CD8-positive, alpha-beta memory T cell (primary cell): ENCODE results near the gene DPAGT1. TPM values are rescaled to one million over a fixed set of nuclear protein-coding genes. Genes with fewer than 3 reads are reported as not detected.

Experiments used
- CTCF ChIA-PET: fragments of 350-600 bp; sonication (Branson Sonifier 250); formaldehyde crosslinking; loops from one replicate; lab custom pipeline; 2021; ENCODE audit warnings: antibody characterized with exemption; lab: Charles Lee
- POLR2A ChIA-PET: fragments of 350-600 bp; sonication (Branson Sonifier 250); formaldehyde crosslinking; loops from one replicate; lab custom pipeline; 2021; ENCODE audit warnings: antibody characterized with exemption; lab: Charles Lee
- DNase-seq, 5 donors: peaks; one replicate each; pipeline versions ENCODE4 v3.0.0 to v3.0.0-alpha.2; 2020 to 2022; ENCODE audit warnings: mixed read lengths in 1 of 5
- H3K27ac ChIP-seq: one replicate; pipeline ENCODE4 v1.7.0; 2013; ENCODE audit warnings: low read depth, mild to moderate bottlenecking, low read length, moderate library complexity
- H3K27me3 ChIP-seq: 2 replicates; pipeline ENCODE4 v1.7.0; 2013; ENCODE audit warnings: low read length, mild to moderate bottlenecking; ENCODE audit not compliant: insufficient read depth, poor library complexity, severe bottlenecking
- H3K36me3 ChIP-seq: 2 replicates; pipeline ENCODE4 v1.7.0; 2013; ENCODE audit warnings: mild to moderate bottlenecking, low read length, moderate library complexity; ENCODE audit not compliant: insufficient read depth
- H3K4me1 ChIP-seq: 2 replicates; pipeline ENCODE4 v1.7.0; 2013; ENCODE audit warnings: mild to moderate bottlenecking, low read length, moderate library complexity; ENCODE audit not compliant: insufficient read depth
- H3K4me3 ChIP-seq: 2 replicates; pipeline ENCODE4 v1.7.0; 2013; ENCODE audit warnings: mild to moderate bottlenecking, low read length
- H3K9me3 ChIP-seq: 2 replicates; pipeline ENCODE4 v1.7.0; 2013; ENCODE audit warnings: mild to moderate bottlenecking, low read length
- H3K27ac Mint-ChIP-seq, 8 donors: one replicate each; pipeline ENCODE4 v1.8.0; 2020 to 2021; ENCODE audit warnings: mixed read lengths in 8 of 8, mild to moderate bottlenecking in 6 of 8, inconsistent platforms in 3 of 8, moderate library complexity in 3 of 8
- H3K27me3 Mint-ChIP-seq, 2 donors: one replicate each; pipeline ENCODE4 v1.8.0; 2020 to 2021; ENCODE audit warnings: mixed read lengths in 2 of 2, mild to moderate bottlenecking in 1 of 2, moderate library complexity in 1 of 2
- H3K36me3 Mint-ChIP-seq, 3 donors: one replicate each; pipeline ENCODE4 v1.8.0; 2020 to 2021; ENCODE audit warnings: mixed read lengths in 3 of 3, inconsistent platforms in 1 of 3, mild to moderate bottlenecking in 1 of 3
- H3K4me1 Mint-ChIP-seq, 3 donors: one replicate each; pipeline ENCODE4 v1.8.0; 2020 to 2021; ENCODE audit warnings: mixed read lengths in 3 of 3, inconsistent platforms in 1 of 3, mild to moderate bottlenecking in 1 of 3
- H3K4me3 Mint-ChIP-seq, 7 donors: one replicate each; pipeline ENCODE4 v1.8.0; 2020 to 2021; ENCODE audit warnings: mixed read lengths in 7 of 7, mild to moderate bottlenecking in 6 of 7, moderate library complexity in 4 of 7, inconsistent platforms in 2 of 7
- H3K9me3 Mint-ChIP-seq, 5 donors: one replicate each; pipeline ENCODE4 v1.8.0; 2020 to 2022; ENCODE audit warnings: mixed read lengths in 5 of 5, mild to moderate bottlenecking in 3 of 5, moderate library complexity in 2 of 5, inconsistent platforms in 1 of 5
- polyA plus RNA-seq: library from polyadenylated mRNA; unstranded; fragments of 300-500 nt; fragmentation: Illumina TruSeq; gene quantifications from one replicate; pipeline ENCODE4 v1.2.3, GENCODE V29; 2021
- total RNA-seq, 2 experiments: library from RNA; stranded (reverse); gene quantifications; one replicate each; pipeline ENCODE4 v1.2.3, GENCODE V29; 2021

The DPAGT1 gene
- total and polyA plus RNA-seq, 3 experiments from 2014 or later = 45.7 to 78.6 (median 69.7) TPM

GRCh38 chr11:119114351-119114750 lies 12.7 kb upstream of the DPAGT1 start:
- Mint-ChIP-seq H3K4me3 (peak overlapping the region in 1 of 7 donors; percentile 16), H3K4me1 (peaks cover 22 to 25% (median 24%) of the 10 kb centered on the region in 3 donors), H3K9me3 (no peaks in the 10 kb centered on the region), H3K36me3 (peaks cover 5 to 64% (median 18%) of the 10 kb centered on the region in 3 donors), H3K27me3 (no peaks in the 10 kb centered on the region), H3K27ac (peak overlapping the region in 1 of 8 donors; percentile 40)
- POLR2A ChIA-PET = no interaction called here
- Histone ChIP-seq H3K4me1 (peaks cover 38% of the 10 kb centered on the region), H3K27me3 (no peaks in the 10 kb centered on the region), H3K36me3 (peaks cover 28% of the 10 kb centered on the region), H3K9me3 (no peaks in the 10 kb centered on the region), H3K4me3 (no peak overlapping the region), H3K27ac (no peak overlapping the region)
- CTCF ChIA-PET = no interaction called here
- DNase-seq = no peak

GRCh38 chr11:119113716-119114115 lies 12.1 kb upstream of the DPAGT1 start:
- H3K9me3 Mint-ChIP-seq = no peaks in the 10 kb centered on the region
- Histone ChIP-seq H3K27ac (no peak overlapping the region), H3K36me3 (peaks cover 28% of the 10 kb centered on the region), H3K9me3 (no peaks in the 10 kb centered on the region), H3K4me3 (no peak overlapping the region), H3K27me3 (no peaks in the 10 kb centered on the region), H3K4me1 (peaks cover 45% of the 10 kb centered on the region)
- H3K4me3 Mint-ChIP-seq = no peak overlapping the region
- no peak for DNase-seq
- H3K27me3 Mint-ChIP-seq = no peaks in the 10 kb centered on the region
- POLR2A ChIA-PET = interaction anchor here (0.5 kb wide), 1 partner anchor 28 kb away, joined by 4 read pairs; no protein-coding TSS in a partner anchor
- CTCF ChIA-PET = no interaction called here
- peaks cover 29 to 31% (median 31%) of the 10 kb centered on the region in 3 donors for H3K4me1 Mint-ChIP-seq
- H3K27ac Mint-ChIP-seq = no peak overlapping the region
- H3K36me3 Mint-ChIP-seq = peaks cover 5 to 64% (median 18%) of the 10 kb centered on the region in 3 donors

- no peak overlapping the region for H3K4me3 Mint-ChIP-seq
- peaks cover 28% of the 10 kb centered on the region for H3K36me3 ChIP-seq
- H3K27ac Mint-ChIP-seq = peak overlapping the region in 3 of 8 donors; percentile 37 to 91 (median 50)
- H3K4me1 Mint-ChIP-seq = peaks cover 36 to 39% (median 38%) of the 10 kb centered on the region in 3 donors
- no peak overlapping the region for H3K27ac ChIP-seq
- H3K36me3 Mint-ChIP-seq = peaks cover 5 to 68% (median 16%) of the 10 kb centered on the region in 3 donors
- POLR2A ChIA-PET = interaction anchor here (1.4 to 1.5 kb wide), 2 partner anchors 10 to 18 kb away, joined by 3 to 6 read pairs; partner anchors contain the start of gene DPAGT1
- H3K27me3 Mint-ChIP-seq = no peaks in the 10 kb centered on the region
- CTCF ChIA-PET = interaction anchor here (0.8 to 2.2 kb wide), 2 partner anchors 8 to 25 kb away, joined by 3 to 8 read pairs; partner anchors contain the start of gene HINFP
- DNase-seq = no peak
- no peaks in the 10 kb centered on the region for H3K27me3 ChIP-seq
- H3K9me3 ChIP-seq = no peaks in the 10 kb centered on the region
- H3K9me3 Mint-ChIP-seq = no peaks in the 10 kb centered on the region
- H3K4me1 ChIP-seq = peaks cover 51% of the 10 kb centered on the region
- no peak overlapping the region for H3K4me3 ChIP-seq
These were observed 10.8 kb upstream of the DPAGT1 start for GRCh38 chr11:119112314-119113020.

- no peak for DNase-seq
- Mint-ChIP-seq H3K36me3 (peaks cover 5 to 61% (median 16%) of the 10 kb centered on the region in 3 donors), H3K27ac (peak overlapping the region in 1 of 8 donors; percentile 7), H3K9me3 (no peaks in the 10 kb centered on the region), H3K4me1 (peaks cover 42 to 45% (median 43%) of the 10 kb centered on the region in 3 donors), H3K27me3 (no peaks in the 10 kb centered on the region), H3K4me3 (peak overlapping the region in 1 of 7 donors; percentile 52)
- peaks cover 51% of the 10 kb centered on the region for H3K4me1 ChIP-seq
- H3K9me3 ChIP-seq = no peaks in the 10 kb centered on the region
- H3K27ac ChIP-seq = no peak overlapping the region
- CTCF ChIA-PET = interaction anchor here (0.8 to 2.2 kb wide), 3 partner anchors 9 to 24 kb away, joined by 3 to 8 read pairs (median 5); partner anchors contain the start of genes DPAGT1 and HINFP
- POLR2A ChIA-PET = interaction anchor here (1.4 to 1.5 kb wide), 2 partner anchors 9 to 17 kb away, joined by 3 to 6 read pairs; partner anchors contain the start of gene DPAGT1
- H3K36me3 ChIP-seq = peaks cover 28% of the 10 kb centered on the region
- no peak overlapping the region for H3K4me3 ChIP-seq
- no peaks in the 10 kb centered on the region for H3K27me3 ChIP-seq
These were observed 9.8 kb upstream of the DPAGT1 start for GRCh38 chr11:119111361-119111925.

- Mint-ChIP-seq H3K27ac (peak overlapping the region in 5 of 8 donors; percentile 8 to 69 (median 58)), H3K4me1 (peaks cover 39 to 42% (median 41%) of the 10 kb centered on the region in 3 donors), H3K9me3 (no peaks in the 10 kb centered on the region), H3K36me3 (peaks cover 5 to 53% (median 12%) of the 10 kb centered on the region in 3 donors), H3K4me3 (peak overlapping the region in 3 of 7 donors; percentile 12 to 98 (median 28)), H3K27me3 (no peaks in the 10 kb centered on the region)
- no peak overlapping the region for H3K4me3 ChIP-seq
- H3K27me3 ChIP-seq = no peaks in the 10 kb centered on the region
- CTCF ChIA-PET = interaction anchor here (2.0 kb wide), 1 partner anchor 8 kb away, joined by 5 read pairs; the partner anchor contains the start of gene DPAGT1
- H3K36me3 ChIP-seq = peaks cover 28% of the 10 kb centered on the region
- H3K9me3 ChIP-seq = no peaks in the 10 kb centered on the region
- no peak for DNase-seq
- peaks cover 50% of the 10 kb centered on the region for H3K4me1 ChIP-seq
- POLR2A ChIA-PET = interaction anchor here (0.6 kb wide), 1 partner anchor 39 kb away, joined by 4 read pairs; no protein-coding TSS in a partner anchor
- H3K27ac ChIP-seq = no peak overlapping the region
These were observed 8.8 kb upstream of the DPAGT1 start for GRCh38 chr11:119110439-119110838.

- no peak overlapping the region for H3K27ac ChIP-seq
- no peaks in the 10 kb centered on the region for H3K27me3 Mint-ChIP-seq
- peaks cover 44% of the 10 kb centered on the region for H3K4me1 ChIP-seq
- H3K4me3 Mint-ChIP-seq = peak overlapping the region in 6 of 7 donors; percentile 90 to 98 (median 92)
- peak overlapping the region in 7 of 8 donors; percentile 37 to 92 (median 83) for H3K27ac Mint-ChIP-seq
- DNase-seq = no peak
- H3K27me3 ChIP-seq = no peaks in the 10 kb centered on the region
- H3K9me3 ChIP-seq = no peaks in the 10 kb centered on the region
- H3K9me3 Mint-ChIP-seq = no peaks in the 10 kb centered on the region
- peaks cover 35 to 38% (median 36%) of the 10 kb centered on the region in 3 donors for H3K4me1 Mint-ChIP-seq
- ChIA-PET CTCF (interaction anchor here (0.7 to 2.0 kb wide), 4 partner anchors 8 to 59 kb away, joined by 3 to 5 read pairs (median 4); partner anchors contain the start of genes DPAGT1 and HINFP), POLR2A (interaction anchor here (0.6 to 1.6 kb wide), 3 partner anchors 11 to 42 kb away, joined by 3 to 4 read pairs (median 4); partner anchors contain the start of genes HINFP and VPS11)
- peaks cover 5 to 50% (median 9%) of the 10 kb centered on the region in 3 donors for H3K36me3 Mint-ChIP-seq
- H3K36me3 ChIP-seq = peaks cover 28% of the 10 kb centered on the region
- H3K4me3 ChIP-seq = no peak overlapping the region
These were observed 8.2 kb upstream of the DPAGT1 start for GRCh38 chr11:119109843-119110242.

- no peaks in the 10 kb centered on the region for H3K9me3 ChIP-seq
- no peaks in the 10 kb centered on the region for H3K9me3 Mint-ChIP-seq
- peak overlapping the region; percentile 82 for H3K27ac ChIP-seq
- no peak for DNase-seq
- ChIA-PET CTCF (interaction anchor here (0.7 to 1.8 kb wide), 4 partner anchors 13 to 103 kb away, joined by 3 to 5 read pairs (median 3); partner anchors contain the start of gene HINFP), POLR2A (interaction anchor here (1.1 to 2.8 kb wide), 3 partner anchors 12 to 41 kb away, joined by 3 to 21 read pairs (median 4); partner anchors contain the start of genes HINFP and VPS11)
- peaks cover 5 to 44% (median 6%) of the 10 kb centered on the region in 3 donors for H3K36me3 Mint-ChIP-seq
- peak overlapping the region in 7 of 8 donors; percentile 79 to 93 (median 88) for H3K27ac Mint-ChIP-seq
- peaks cover 24% of the 10 kb centered on the region for H3K36me3 ChIP-seq
- peak overlapping the region; percentile 90 for H3K4me3 ChIP-seq
- no peaks in the 10 kb centered on the region for H3K27me3 Mint-ChIP-seq
- no peaks in the 10 kb centered on the region for H3K27me3 ChIP-seq
- H3K4me1 ChIP-seq = peaks cover 35% of the 10 kb centered on the region
- H3K4me1 Mint-ChIP-seq = peaks cover 36 to 43% (median 38%) of the 10 kb centered on the region in 3 donors
- H3K4me3 Mint-ChIP-seq = peak overlapping the region; percentile 88 to 98 (median 91)
These were observed 7.2 kb upstream of the DPAGT1 start for GRCh38 chr11:119108857-119109221.
